ENCODE data around the gene PPP1R13B. TPM values are rescaled to one million over a fixed set of nuclear protein-coding genes. Genes with fewer than 3 reads are reported as not detected.

Gene PPP1R13B
- polyA plus RNA-seq, 2 of the 4 experiments (the other 2 are of a cell fraction), result 2.2 to 2.7 TPM

DNA sequence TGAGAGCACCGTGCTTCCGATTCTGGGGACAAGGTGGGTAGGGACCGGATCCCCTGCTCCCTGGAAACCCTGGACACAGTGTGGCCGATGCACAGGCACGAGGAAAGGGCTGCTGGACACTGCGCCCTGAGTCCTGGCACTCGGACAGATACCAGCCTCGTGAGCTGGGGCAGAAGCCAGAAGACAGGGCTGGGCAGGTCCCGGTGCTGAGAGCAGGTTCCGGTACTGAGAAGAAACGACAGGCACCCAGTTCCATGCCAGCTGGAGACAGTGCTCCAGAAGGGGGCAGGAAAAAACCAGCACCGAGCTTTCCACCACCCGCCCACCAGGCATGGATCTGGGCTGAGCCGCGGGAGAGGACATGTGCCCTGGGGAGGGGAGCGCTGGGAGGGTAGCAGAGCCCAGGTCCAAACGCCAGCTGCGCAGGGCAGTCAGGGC lies 138.6 kb downstream of the PPP1R13B start:
- ATAC-seq, result no peak
- Histone ChIP-seq H3K27ac (no peak overlapping the region), H3K4me3 (no peak overlapping the region), H3K4me1 (peaks cover 4% of the 10 kb centered on the region; the same call in 1 of the 3 replicates), H3K4me2 (no peak overlapping the region), H3K9me3 (no peaks in the 10 kb centered on the region)
- CTCF ChIA-PET, result no interaction called here
- POLR2A ChIA-PET, result no interaction called here
- DNase-seq (ENCODE audit: low read depth in 1 of 2, low spot score in 1 of 2), result no peak
- no peak for TF ChIP-seq MAX (IDR thresholded peaks at IDR 0.05)
- TF ChIP-seq MYC (IDR thresholded peaks at IDR 0.05; ENCODE audit: borderline replicate concordance, low read length), result no peak
- TF ChIP-seq KDM1A (IDR thresholded peaks at IDR 0.05; ENCODE audit: low read depth), result no peak
- TF ChIP-seq ZSCAN20 (CRISPR knock-in tag; IDR thresholded peaks at IDR 0.05), result no peak
- TF ChIP-seq HOXA7 (CRISPR knock-in tag; IDR thresholded peaks at IDR 0.05), result no peak
- TF ChIP-seq, protein P1, sequence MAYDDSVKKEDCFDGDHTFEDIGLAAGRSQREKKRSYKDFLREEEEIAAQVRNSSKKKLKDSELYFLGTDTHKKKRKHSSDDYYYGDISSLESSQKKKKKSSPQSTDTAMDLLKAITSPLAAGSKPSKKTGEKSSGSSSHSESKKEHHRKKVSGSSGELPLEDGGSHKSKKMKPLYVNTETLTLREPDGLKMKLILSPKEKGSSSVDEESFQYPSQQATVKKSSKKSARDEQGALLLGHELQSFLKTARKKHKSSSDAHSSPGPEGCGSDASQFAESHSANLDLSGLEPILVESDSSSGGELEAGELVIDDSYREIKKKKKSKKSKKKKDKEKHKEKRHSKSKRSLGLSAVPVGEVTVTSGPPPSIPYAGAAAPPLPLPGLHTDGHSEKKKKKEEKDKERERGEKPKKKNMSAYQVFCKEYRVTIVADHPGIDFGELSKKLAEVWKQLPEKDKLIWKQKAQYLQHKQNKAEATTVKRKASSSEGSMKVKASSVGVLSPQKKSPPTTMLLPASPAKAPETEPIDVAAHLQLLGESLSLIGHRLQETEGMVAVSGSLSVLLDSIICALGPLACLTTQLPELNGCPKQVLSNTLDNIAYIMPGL (CRISPR knock-in tag; IDR thresholded peaks at IDR 0.05; ENCODE audit: borderline replicate concordance), result no peak
- no peak for TF ChIP-seq HOXB5 (CRISPR knock-in tag; IDR thresholded peaks at IDR 0.05)
- TF ChIP-seq TFCP2L1 (CRISPR knock-in tag; IDR thresholded peaks at IDR 0.05), result no peak
- TF ChIP-seq CBX8 (IDR thresholded peaks at IDR 0.05), result no peak
- TF ChIP-seq JUNB (IDR thresholded peaks at IDR 0.05), result no peak
- no peak for TF ChIP-seq TP53 (CRISPR knock-in tag; IDR thresholded peaks at IDR 0.05)
- TF ChIP-seq POLR2AphosphoS2 (conservative IDR thresholded peaks at IDR 0.05; ENCODE audit: low read length), result no peak
- TF ChIP-seq ZFP36 (IDR thresholded peaks at IDR 0.05; ENCODE audit: borderline replicate concordance, partially characterized antibody), result no peak
- no peak for TF ChIP-seq SREBF2 (IDR thresholded peaks at IDR 0.05)
- TF ChIP-seq NR3C1 (IDR thresholded peaks at IDR 0.05), result no peak
- TF ChIP-seq PHF8 (IDR thresholded peaks at IDR 0.05; ENCODE audit: borderline replicate concordance, low read depth), result no peak
- no peak for TF ChIP-seq POLR2A (IDR thresholded peaks at IDR 0.05; ENCODE audit: low read length)
- WGBS (ENCODE audit: missing lambda C conversion rate), result 96% methylated on average over 18 of the region's 18 CpGs
- no peak for FAIRE-seq

DNA sequence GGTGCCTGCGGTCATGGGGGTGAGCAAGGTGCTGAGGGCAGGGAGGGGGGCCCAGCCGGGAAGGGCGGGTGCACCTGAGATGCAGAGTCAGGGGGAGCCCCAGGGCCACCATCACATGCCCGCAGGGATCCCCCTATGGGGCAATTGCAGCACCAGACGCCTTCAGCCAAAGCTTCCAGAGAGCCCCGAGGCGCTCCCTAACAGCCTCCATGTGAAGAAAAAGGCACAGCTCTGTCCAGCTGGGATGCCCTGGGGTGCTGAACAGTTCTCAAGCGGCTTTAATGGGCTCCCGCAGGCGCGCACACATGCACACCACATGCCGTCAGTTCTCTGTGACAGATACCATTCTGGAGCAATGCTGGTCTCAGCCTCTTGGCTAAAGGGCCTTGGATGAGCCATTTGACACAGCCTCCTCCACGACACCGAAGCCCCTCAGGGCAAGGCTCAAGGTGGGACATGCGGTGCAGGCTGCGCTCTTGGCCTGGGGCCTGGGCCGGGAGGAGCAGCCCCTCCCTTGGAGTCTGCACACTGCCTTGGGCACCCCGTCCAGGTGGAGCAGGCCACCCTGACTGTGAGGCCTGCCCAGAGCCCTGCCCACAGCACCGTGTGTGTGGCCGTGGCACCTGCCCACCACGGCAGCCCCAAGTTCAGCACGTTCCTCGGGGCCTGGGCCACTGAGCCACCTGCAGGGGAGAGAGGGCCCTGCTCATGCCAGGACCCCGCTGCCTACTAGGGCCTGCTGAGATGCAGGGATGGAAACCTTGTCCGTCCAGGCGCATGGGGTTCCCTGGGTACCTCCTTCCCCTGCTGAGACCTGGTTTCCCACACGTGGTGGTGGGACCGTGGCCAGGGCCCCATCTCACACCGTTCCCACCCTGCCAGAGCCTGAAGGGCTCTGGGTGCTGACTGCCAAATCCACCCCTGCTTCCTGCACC lies 139.8 kb downstream of the PPP1R13B start:
- no peak; a peak in 1 of 6 replicates for ATAC-seq
- DNase-seq (ENCODE audit: low read depth in 1 of 2, low spot score in 1 of 2), result no peak
- ChIA-PET CTCF (interaction anchor here (1.1 to 2.2 kb wide), 2 partner anchors 11 to 28 kb away, joined by 3 to 5 read pairs; no protein-coding TSS in a partner anchor), POLR2A (interaction anchor here (2.1 kb wide), 1 partner anchor 8 kb away, joined by 7 read pairs; the partner anchor contains the start of genes XRCC3 and ZFYVE21)
- TF ChIP-seq, protein P2, sequence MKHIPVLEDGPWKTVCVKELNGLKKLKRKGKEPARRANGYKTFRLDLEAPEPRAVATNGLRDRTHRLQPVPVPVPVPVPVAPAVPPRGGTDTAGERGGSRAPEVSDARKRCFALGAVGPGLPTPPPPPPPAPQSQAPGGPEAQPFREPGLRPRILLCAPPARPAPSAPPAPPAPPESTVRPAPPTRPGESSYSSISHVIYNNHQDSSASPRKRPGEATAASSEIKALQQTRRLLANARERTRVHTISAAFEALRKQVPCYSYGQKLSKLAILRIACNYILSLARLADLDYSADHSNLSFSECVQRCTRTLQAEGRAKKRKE (CRISPR knock-in tag; IDR thresholded peaks at IDR 0.05; ENCODE audit: low read depth), result no peak
- no peak for TF ChIP-seq SREBF2 (IDR thresholded peaks at IDR 0.05)
- no peak overlapping the region for H3K4me2 ChIP-seq
- H3K4me1 ChIP-seq, result peaks cover 4% of the 10 kb centered on the region; the same call in 1 of the 3 replicates
- FAIRE-seq, result no peak
- no peak overlapping the region for H3K27ac ChIP-seq
- WGBS (ENCODE audit: missing lambda C conversion rate), result 94% methylated on average over 16 of the region's 29 CpGs
- H3K9me3 ChIP-seq, result no peaks in the 10 kb centered on the region
- H3K4me3 ChIP-seq, result no peak overlapping the region

DNA sequence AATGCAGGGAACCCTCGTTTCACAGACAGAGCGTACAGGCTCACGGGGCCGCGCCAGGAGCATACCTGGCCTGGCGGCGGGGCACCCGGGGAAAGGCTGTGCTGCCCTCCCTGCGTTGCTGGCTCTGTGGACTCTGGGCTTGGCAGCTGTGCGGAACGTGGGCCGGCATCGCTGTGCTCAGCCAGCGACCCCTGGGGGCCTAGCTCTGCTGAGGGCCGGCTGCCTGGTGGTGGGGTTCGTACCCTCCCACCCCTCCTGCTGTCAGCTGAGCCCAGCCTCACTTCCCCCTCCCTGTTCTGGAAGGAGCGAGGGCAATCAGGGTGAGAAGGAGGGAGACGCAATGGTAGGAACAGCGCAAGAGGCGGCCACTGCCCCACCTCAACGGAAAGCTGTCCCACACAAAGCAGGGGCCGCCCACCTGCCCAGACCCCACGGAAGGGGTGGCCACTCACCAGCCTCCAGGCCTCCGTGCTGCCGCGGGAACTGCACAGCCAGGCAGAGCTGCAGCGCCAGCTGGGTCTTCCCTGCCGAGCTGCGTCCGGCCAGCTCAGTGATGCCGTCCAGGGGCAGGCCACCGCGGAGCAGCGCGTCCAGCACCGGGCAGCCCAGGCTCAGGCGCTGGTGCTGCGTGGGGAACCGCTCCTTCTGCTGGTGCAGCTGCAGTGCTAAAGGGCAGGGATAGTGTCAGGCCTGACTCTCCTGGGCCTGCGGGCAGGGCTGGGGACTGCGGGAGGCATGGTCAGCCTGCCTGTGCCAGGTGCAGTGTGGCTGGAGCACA lies 140.6 kb downstream of the PPP1R13B start:
- FAIRE-seq (no peak), ATAC-seq (no peak), DNase-seq (ENCODE audit: low read depth in 1 of 2, low spot score in 1 of 2) (no peak)
- POLR2A ChIA-PET, result interaction anchor here (2.1 kb wide), 1 partner anchor 9 kb away, joined by 7 read pairs; the partner anchor contains the start of genes XRCC3 and ZFYVE21
- CTCF ChIA-PET, result interaction anchor here (0.7 to 2.2 kb wide), 4 partner anchors 12 to 29 kb away, joined by 3 to 5 read pairs (median 4); no protein-coding TSS in a partner anchor
- H3K4me3 ChIP-seq, result no peak overlapping the region
- peaks cover 4% of the 10 kb centered on the region; the same call in 1 of the 3 replicates for H3K4me1 ChIP-seq
- 96% methylated on average over 33 of the region's 41 CpGs for WGBS (ENCODE audit: missing lambda C conversion rate)
- no peaks in the 10 kb centered on the region for H3K9me3 ChIP-seq
- no peak for TF ChIP-seq ELK1 (IDR thresholded peaks at IDR 0.05; ENCODE audit: low read depth, low read length)
- no peak for TF ChIP-seq KDM1A (IDR thresholded peaks at IDR 0.05; ENCODE audit: low read depth)
- TF ChIP-seq, protein P3, sequence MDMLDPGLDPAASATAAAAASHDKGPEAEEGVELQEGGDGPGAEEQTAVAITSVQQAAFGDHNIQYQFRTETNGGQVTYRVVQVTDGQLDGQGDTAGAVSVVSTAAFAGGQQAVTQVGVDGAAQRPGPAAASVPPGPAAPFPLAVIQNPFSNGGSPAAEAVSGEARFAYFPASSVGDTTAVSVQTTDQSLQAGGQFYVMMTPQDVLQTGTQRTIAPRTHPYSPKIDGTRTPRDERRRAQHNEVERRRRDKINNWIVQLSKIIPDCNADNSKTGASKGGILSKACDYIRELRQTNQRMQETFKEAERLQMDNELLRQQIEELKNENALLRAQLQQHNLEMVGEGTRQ (IDR thresholded peaks at IDR 0.05), result no peak
- no peak for TF ChIP-seq FOSB (CRISPR knock-in tag; IDR thresholded peaks at IDR 0.05)
- TF ChIP-seq CBX8 (IDR thresholded peaks at IDR 0.05), result no peak
- TF ChIP-seq TP53 (CRISPR knock-in tag; IDR thresholded peaks at IDR 0.05), result no peak
- no peak for TF ChIP-seq RCOR1 (IDR thresholded peaks at IDR 0.05; ENCODE audit: low read depth, low read length)
- TF ChIP-seq ZFP36 (IDR thresholded peaks at IDR 0.05; ENCODE audit: borderline replicate concordance, partially characterized antibody), result no peak
- no peak for TF ChIP-seq CHD4 (IDR thresholded peaks at IDR 0.05; ENCODE audit: borderline replicate concordance)
- TF ChIP-seq RAD21 (conservative IDR thresholded peaks at IDR 0.05 in 1 of 2, IDR thresholded peaks at IDR 0.05 in 1 of 2), result no peak
- TF ChIP-seq CHD2 (IDR thresholded peaks at IDR 0.05; ENCODE audit: low read length, partially characterized antibody), result no peak
- TF ChIP-seq ZC3H11A (IDR thresholded peaks at IDR 0.05), result no peak
- TF ChIP-seq HOXB13 (CRISPR knock-in tag; IDR thresholded peaks at IDR 0.05; ENCODE audit: low read depth), result no peak
- H3K4me2 ChIP-seq, result no peak overlapping the region
- no peak overlapping the region for H3K27ac ChIP-seq

Data from A549 (cell line).